Measurements from ENCODE around the gene LTA. TPM values are rescaled to one million over a fixed set of nuclear protein-coding genes. Genes with fewer than 3 reads are reported as not detected.

Gene LTA
- total and polyA plus RNA-seq, 4 donors, result 0.05 TPM; not detected in 3

GRCh38 chr6:31575335-31575901 lies 3.3 kb downstream of the LTA start, which contains the start of gene TNF (continued):
- TF ChIP-seq, protein P1, sequence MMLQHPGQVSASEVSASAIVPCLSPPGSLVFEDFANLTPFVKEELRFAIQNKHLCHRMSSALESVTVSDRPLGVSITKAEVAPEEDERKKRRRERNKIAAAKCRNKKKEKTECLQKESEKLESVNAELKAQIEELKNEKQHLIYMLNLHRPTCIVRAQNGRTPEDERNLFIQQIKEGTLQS (IDR thresholded peaks at IDR 0.05), result no peak
- TF ChIP-seq, protein P2, sequence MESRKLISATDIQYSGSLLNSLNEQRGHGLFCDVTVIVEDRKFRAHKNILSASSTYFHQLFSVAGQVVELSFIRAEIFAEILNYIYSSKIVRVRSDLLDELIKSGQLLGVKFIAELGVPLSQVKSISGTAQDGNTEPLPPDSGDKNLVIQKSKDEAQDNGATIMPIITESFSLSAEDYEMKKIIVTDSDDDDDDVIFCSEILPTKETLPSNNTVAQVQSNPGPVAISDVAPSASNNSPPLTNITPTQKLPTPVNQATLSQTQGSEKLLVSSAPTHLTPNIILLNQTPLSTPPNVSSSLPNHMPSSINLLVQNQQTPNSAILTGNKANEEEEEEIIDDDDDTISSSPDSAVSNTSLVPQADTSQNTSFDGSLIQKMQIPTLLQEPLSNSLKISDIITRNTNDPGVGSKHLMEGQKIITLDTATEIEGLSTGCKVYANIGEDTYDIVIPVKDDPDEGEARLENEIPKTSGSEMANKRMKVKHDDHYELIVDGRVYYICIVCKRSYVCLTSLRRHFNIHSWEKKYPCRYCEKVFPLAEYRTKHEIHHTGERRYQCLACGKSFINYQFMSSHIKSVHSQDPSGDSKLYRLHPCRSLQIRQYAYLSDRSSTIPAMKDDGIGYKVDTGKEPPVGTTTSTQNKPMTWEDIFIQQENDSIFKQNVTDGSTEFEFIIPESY (IDR thresholded peaks at IDR 0.05), result no peak
- TF ChIP-seq GABPA (IDR thresholded peaks at IDR 0.05 in 1 of 2, conservative IDR thresholded peaks at IDR 0.05 in 1 of 2) (no peak), JUND (IDR thresholded peaks at IDR 0.05) (no peak)

GRCh38 chr6:31575952-31576685 lies 4.0 kb downstream of the LTA start:
- Histone ChIP-seq H3K36me3 (ENCODE audit: control insufficient read depth in 4 of 4, insufficient read depth in 3 of 4, low read depth in 1 of 4, low read length in 3 of 4) (no peaks in the 10 kb centered on the region), H3K4me3 (ENCODE audit: low read depth in 1 of 3, low read length in 3 of 3) (peak overlapping the region in 2 of 3 donors; percentile 2), H3K9me3 (ENCODE audit: control insufficient read depth in 4 of 4, low read length in 3 of 4) (no peaks in the 10 kb centered on the region), H3K9ac (ENCODE audit: low read depth in 1 of 2, low read length in 2 of 2) (peak overlapping the region in 1 of 2 donors; percentile 41), H3K27ac (ENCODE audit: low read depth in 1 of 2, low read length in 2 of 2) (peak overlapping the region in 1 of 2 donors; percentile 56), H3K27me3 (ENCODE audit: control insufficient read depth in 4 of 4, insufficient read depth in 4 of 4, low read length in 3 of 4) (no peaks in the 10 kb centered on the region), H3K4me1 (ENCODE audit: control insufficient read depth in 4 of 4, insufficient read depth in 4 of 4, low read length in 3 of 4) (peaks cover 0 to 10% (median 2%) of the 10 kb centered on the region in 4 donors)
- DNase-seq (ENCODE audit: low spot score), result no peak
- TF ChIP-seq SP1 (IDR thresholded peaks at IDR 0.05), result no peak
- TF ChIP-seq, protein P2 (IDR thresholded peaks at IDR 0.05), result no peak
- WGBS, result 77% methylated on average over 8 of the region's 8 CpGs

DNA sequence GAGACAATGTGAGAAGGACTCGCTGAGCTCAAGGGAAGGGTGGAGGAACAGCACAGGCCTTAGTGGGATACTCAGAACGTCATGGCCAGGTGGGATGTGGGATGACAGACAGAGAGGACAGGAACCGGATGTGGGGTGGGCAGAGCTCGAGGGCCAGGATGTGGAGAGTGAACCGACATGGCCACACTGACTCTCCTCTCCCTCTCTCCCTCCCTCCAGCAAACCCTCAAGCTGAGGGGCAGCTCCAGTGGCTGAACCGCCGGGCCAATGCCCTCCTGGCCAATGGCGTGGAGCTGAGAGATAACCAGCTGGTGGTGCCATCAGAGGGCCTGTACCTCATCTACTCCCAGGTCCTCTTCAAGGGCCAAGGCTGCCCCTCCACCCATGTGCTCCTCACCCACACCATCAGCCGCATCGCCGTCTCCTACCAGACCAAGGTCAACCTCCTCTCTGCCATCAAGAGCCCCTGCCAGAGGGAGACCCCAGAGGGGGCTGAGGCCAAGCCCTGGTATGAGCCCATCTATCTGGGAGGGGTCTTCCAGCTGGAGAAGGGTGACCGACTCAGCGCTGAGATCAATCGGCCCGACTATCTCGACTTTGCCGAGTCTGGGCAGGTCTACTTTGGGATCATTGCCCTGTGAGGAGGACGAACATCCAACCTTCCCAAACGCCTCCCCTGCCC lies 4.9 kb downstream of the LTA start:
- H3K36me3 ChIP-seq (ENCODE audit: control insufficient read depth in 4 of 4, insufficient read depth in 3 of 4, low read depth in 1 of 4, low read length in 3 of 4), result no peaks in the 10 kb centered on the region
- no peaks in the 10 kb centered on the region for H3K27me3 ChIP-seq (ENCODE audit: control insufficient read depth in 4 of 4, insufficient read depth in 4 of 4, low read length in 3 of 4)
- no peak overlapping the region for H3K4me3 ChIP-seq (ENCODE audit: low read depth in 1 of 3, low read length in 3 of 3)
- no peak overlapping the region for H3K9ac ChIP-seq (ENCODE audit: low read depth in 1 of 2, low read length in 2 of 2)
- 86% methylated on average over 19 of the region's 19 CpGs for WGBS
- no peaks in the 10 kb centered on the region for H3K9me3 ChIP-seq (ENCODE audit: control insufficient read depth in 4 of 4, low read length in 3 of 4)
- H3K4me1 ChIP-seq (ENCODE audit: control insufficient read depth in 4 of 4, insufficient read depth in 4 of 4, low read length in 3 of 4), result peaks cover 0 to 15% (median 5%) of the 10 kb centered on the region in 4 donors
- DNase-seq (ENCODE audit: low spot score), result no peak
- TF ChIP-seq SP1 (IDR thresholded peaks at IDR 0.05) (no peak), TAF1 (conservative IDR thresholded peaks at IDR 0.05) (no peak), RXRA (IDR thresholded peaks at IDR 0.05) (no peak), MAX (IDR thresholded peaks at IDR 0.05) (no peak), RAD21 (IDR thresholded peaks at IDR 0.05) (no peak), GABPA (IDR thresholded peaks at IDR 0.05 in 1 of 2, conservative IDR thresholded peaks at IDR 0.05 in 1 of 2) (no peak), EGR1 (IDR thresholded peaks at IDR 0.05; ENCODE audit: low read depth in 2 of 2) (no peak), NR2F2 (IDR thresholded peaks at IDR 0.05) (no peak), FOXA2 (IDR thresholded peaks at IDR 0.05) (no peak)
- TF ChIP-seq, protein P2 (IDR thresholded peaks at IDR 0.05), result no peak
- TF ChIP-seq, protein P3, sequence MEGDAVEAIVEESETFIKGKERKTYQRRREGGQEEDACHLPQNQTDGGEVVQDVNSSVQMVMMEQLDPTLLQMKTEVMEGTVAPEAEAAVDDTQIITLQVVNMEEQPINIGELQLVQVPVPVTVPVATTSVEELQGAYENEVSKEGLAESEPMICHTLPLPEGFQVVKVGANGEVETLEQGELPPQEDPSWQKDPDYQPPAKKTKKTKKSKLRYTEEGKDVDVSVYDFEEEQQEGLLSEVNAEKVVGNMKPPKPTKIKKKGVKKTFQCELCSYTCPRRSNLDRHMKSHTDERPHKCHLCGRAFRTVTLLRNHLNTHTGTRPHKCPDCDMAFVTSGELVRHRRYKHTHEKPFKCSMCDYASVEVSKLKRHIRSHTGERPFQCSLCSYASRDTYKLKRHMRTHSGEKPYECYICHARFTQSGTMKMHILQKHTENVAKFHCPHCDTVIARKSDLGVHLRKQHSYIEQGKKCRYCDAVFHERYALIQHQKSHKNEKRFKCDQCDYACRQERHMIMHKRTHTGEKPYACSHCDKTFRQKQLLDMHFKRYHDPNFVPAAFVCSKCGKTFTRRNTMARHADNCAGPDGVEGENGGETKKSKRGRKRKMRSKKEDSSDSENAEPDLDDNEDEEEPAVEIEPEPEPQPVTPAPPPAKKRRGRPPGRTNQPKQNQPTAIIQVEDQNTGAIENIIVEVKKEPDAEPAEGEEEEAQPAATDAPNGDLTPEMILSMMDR (IDR thresholded peaks at IDR 0.05; ENCODE audit: low read depth, low read length, missing input control), result no peak
- TF ChIP-seq, protein P1 (IDR thresholded peaks at IDR 0.05), result no peak
- no peak overlapping the region for H3K27ac ChIP-seq (ENCODE audit: low read depth in 1 of 2, low read length in 2 of 2)

Measured in liver (tissue), 9 donors.